GM12892 (cell line): ENCODE data around the gene HEPHL1.

Experiments
- POLR2A ChIP-seq: IDR thresholded peaks from 2 replicates; pipeline ENCODE4 v1.6.1; 2011; ENCODE audit warnings: low read depth, low read length, control low read depth
- POLR2AphosphoS5 ChIP-seq: IDR thresholded peaks from 2 replicates; pipeline ENCODE4 v1.6.1; 2011; ENCODE audit warnings: low read depth, low read length, control low read depth
- TAF1 ChIP-seq: IDR thresholded peaks from 2 replicates; pipeline ENCODE4 v1.6.1; 2011; ENCODE audit warnings: low read depth, mild to moderate bottlenecking, control low read depth, low read length, borderline replicate concordance

GRCh38 chr11:94023856-94024255, 2.7 kb downstream of the HEPHL1 start:
- no peak for TF ChIP-seq TAF1
- no peak for TF ChIP-seq POLR2A
- TF ChIP-seq POLR2AphosphoS5 = no peak
